Neural cell (in vitro differentiated cells): ENCODE results near the gene ESR1.

Experiments
- EP300 ChIP-seq: fragments of 450-650 bp; conservative IDR thresholded peaks from 2 replicates; pipeline ENCODE4 v1.6.1; 2014; ENCODE audit warnings: antibody characterized with exemption, mild to moderate bottlenecking, moderate library complexity; ENCODE audit not compliant: poor library complexity, severe bottlenecking
- EZH2 ChIP-seq: fragments of 200-600, 300-800 bp; shearing (Covaris generic), sonication (generic); IDR thresholded peaks from 2 replicates; pipeline ENCODE4 v1.6.1; 2014; ENCODE audit warnings: antibody characterized with exemption, low read length, borderline replicate concordance, mild to moderate bottlenecking; ENCODE audit not compliant: insufficient read depth, poor library complexity, severe bottlenecking
- RAD21 ChIP-seq: fragments of 450-650 bp; conservative IDR thresholded peaks from 2 replicates; pipeline ENCODE4 v1.6.1; 2014; ENCODE audit warnings: antibody characterized with exemption, mild to moderate bottlenecking, moderate library complexity
- TF ChIP-seq, protein P1 (sequence below): fragments of 450-650 bp; IDR thresholded peaks from 2 replicates; pipeline ENCODE4 v1.5.1; 2014; ENCODE audit warnings: antibody characterized with exemption, mild to moderate bottlenecking, moderate library complexity; ENCODE audit not compliant: poor library complexity, severe bottlenecking

DNA sequence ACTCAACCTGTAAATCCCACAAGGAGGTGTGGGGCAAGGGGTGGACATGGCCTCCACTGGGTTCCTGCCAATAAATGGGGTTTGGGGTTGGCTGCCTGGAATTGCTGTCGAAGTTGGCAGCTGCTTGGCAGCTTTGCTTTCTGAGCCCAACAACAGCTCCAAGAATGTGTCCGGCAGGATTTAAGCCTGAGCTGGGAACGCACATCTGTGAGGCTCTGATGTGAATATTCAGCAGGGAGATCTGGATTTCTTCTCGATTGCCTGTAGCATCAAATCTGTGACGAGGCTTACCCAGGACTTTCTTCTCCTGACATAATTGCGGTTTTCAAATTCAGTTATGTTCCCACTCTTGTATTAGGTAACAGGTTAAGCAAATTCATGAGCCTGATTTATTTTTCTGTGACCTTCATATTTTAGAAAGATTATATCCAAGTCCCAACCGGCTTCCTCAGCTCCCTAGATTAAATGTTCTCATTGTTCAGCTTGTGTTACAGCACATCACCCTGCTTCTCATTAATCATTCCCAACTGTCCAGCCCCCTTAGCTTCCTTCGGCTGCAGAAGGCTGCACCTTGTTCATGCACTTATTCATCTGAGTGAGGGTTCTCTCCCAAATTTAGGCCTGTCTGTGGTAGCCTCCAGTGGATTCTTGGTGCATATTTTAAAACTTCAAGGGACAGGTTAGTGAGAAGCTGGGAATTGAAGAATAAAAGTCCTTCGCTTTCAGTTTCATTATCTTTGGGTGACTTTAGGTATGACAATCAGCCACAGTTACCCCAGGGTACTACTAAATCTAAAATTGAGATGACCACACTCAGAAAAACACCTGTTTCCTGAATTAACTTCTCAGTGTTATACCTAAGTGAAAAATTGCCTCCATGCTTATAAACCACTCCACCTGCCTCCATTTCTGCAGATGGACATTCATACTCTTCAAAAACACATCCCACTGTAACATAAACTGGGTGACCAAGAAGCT lies 310.0 kb downstream of the ESR1 start:
- TF ChIP-seq RAD21 (no peak), EZH2 (no peak), EP300 (no peak)
- TF ChIP-seq, protein P1, sequence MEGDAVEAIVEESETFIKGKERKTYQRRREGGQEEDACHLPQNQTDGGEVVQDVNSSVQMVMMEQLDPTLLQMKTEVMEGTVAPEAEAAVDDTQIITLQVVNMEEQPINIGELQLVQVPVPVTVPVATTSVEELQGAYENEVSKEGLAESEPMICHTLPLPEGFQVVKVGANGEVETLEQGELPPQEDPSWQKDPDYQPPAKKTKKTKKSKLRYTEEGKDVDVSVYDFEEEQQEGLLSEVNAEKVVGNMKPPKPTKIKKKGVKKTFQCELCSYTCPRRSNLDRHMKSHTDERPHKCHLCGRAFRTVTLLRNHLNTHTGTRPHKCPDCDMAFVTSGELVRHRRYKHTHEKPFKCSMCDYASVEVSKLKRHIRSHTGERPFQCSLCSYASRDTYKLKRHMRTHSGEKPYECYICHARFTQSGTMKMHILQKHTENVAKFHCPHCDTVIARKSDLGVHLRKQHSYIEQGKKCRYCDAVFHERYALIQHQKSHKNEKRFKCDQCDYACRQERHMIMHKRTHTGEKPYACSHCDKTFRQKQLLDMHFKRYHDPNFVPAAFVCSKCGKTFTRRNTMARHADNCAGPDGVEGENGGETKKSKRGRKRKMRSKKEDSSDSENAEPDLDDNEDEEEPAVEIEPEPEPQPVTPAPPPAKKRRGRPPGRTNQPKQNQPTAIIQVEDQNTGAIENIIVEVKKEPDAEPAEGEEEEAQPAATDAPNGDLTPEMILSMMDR = no peak
